Uterus (tissue), 2 donors: ENCODE data around the gene SHOX.

ENCODE experiments used
- CTCF ChIP-seq, 4 experiments: fragments of 200-600 bp in 2 of 4; fragments of 450-650 bp in 2 of 4; sonication (generic) in 2 of 4; IDR thresholded peaks; one replicate each; pipeline ENCODE4 v1.5.1; 2016 to 2019; ENCODE audit warnings: antibody characterized with exemption in 4 of 4, mild to moderate bottlenecking in 2 of 4, moderate library complexity in 1 of 4
- POLR2A ChIP-seq, 2 donors: fragments of 450-650 bp; IDR thresholded peaks; one replicate each; pipeline ENCODE4 v1.6.1; 2016; ENCODE audit warnings: antibody characterized with exemption in 2 of 2, mild to moderate bottlenecking in 1 of 2, moderate library complexity in 1 of 2

- no peak for TF ChIP-seq CTCF (IDR thresholded peaks at IDR 0.05)
- TF ChIP-seq POLR2A (IDR thresholded peaks at IDR 0.05) = no peak
Measured at GRCh38 chrX:586351-586750, 44.2 kb upstream of the SHOX start.
